D721Med (cell line): ENCODE data around the gene PPP1R16B.

Experiments
- DNase-seq: peaks from one replicate; pipeline ENCODE4 v3.0.0; 2011; ENCODE audit warnings: low spot score; ENCODE audit not compliant: insufficient read length
- FAIRE-seq: peaks from 2 replicates; lab custom pipeline; 2011; peaks lifted over from hg19 to GRCh38; lab: Jason Lieb, UNC
- TF ChIP-seq, protein P1 (sequence below): IDR thresholded peaks from 2 replicates; pipeline ENCODE4 v1.5.1; 2012; ENCODE audit warnings: mild to moderate bottlenecking, control low read depth; ENCODE audit not compliant: insufficient read depth; ENCODE audit errors: missing control alignments

PPP1R16B gene

DNA sequence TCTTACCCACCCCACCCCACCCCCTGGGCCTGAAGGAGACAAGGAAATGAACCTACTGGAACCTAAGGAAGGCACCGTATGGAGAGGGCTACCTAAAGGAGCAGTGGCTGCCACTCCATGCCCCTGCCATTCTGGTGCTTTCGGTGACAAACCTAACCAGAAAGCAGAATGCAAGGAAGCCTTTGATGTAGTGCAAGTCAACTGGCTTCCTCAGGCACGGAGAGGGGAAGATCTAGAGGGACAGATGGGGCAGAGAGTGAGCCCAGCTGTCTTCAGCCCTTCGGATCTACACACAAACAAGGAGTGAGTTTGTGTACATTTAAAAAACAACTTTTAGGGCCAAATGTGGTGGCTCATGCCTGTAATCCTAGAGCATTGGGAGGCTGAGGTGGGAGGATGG, 39.5 kb downstream of the PPP1R16B start:
- no peak for FAIRE-seq
- no peak for DNase-seq
- TF ChIP-seq, protein P1, sequence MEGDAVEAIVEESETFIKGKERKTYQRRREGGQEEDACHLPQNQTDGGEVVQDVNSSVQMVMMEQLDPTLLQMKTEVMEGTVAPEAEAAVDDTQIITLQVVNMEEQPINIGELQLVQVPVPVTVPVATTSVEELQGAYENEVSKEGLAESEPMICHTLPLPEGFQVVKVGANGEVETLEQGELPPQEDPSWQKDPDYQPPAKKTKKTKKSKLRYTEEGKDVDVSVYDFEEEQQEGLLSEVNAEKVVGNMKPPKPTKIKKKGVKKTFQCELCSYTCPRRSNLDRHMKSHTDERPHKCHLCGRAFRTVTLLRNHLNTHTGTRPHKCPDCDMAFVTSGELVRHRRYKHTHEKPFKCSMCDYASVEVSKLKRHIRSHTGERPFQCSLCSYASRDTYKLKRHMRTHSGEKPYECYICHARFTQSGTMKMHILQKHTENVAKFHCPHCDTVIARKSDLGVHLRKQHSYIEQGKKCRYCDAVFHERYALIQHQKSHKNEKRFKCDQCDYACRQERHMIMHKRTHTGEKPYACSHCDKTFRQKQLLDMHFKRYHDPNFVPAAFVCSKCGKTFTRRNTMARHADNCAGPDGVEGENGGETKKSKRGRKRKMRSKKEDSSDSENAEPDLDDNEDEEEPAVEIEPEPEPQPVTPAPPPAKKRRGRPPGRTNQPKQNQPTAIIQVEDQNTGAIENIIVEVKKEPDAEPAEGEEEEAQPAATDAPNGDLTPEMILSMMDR = no peak

DNA sequence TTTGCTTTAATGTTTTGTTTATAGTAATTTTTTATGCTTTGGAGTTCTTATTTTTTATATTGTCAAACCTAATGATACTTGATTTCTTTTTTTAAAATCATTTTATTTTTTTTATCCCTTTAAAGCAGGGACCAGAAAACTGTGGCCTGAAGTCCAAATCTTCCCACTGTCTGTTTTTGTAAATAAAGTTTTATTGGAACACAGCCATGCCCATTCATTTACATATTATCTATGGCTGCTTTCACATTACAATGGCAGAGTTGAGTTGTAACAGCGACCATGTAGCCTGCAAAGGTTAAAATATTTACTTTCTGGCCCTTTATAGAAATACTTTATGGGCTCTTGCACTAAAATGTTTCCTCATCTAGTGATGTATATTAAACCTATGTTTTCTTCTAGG, 42.3 kb downstream of the PPP1R16B start:
- FAIRE-seq (no peak), DNase-seq (no peak)

DNA sequence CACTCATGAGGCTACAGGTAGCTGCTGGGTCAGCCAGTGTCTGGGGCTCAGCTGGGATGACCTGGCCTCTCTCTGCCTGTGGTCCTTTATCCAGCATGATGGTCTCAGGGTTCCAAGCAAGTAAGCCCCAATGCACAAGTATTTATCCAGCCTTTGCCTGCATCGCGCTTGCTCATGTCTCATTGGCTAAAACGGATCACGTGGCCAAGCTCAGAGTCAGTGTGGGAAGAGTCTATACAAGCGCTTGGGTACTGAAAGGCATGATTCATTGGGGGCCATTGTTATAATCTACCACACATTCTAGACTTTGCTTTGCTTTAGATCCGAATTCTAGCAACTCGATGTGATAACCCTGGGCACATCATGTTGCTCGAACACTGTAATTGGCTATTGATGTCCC, 48.3 kb downstream of the PPP1R16B start:
- no peak for FAIRE-seq
- TF ChIP-seq, protein P1 = no peak

More for the DNA sequence above, 42.3 kb downstream of the PPP1R16B start:
- TF ChIP-seq, protein P1 = no peak

DNA sequence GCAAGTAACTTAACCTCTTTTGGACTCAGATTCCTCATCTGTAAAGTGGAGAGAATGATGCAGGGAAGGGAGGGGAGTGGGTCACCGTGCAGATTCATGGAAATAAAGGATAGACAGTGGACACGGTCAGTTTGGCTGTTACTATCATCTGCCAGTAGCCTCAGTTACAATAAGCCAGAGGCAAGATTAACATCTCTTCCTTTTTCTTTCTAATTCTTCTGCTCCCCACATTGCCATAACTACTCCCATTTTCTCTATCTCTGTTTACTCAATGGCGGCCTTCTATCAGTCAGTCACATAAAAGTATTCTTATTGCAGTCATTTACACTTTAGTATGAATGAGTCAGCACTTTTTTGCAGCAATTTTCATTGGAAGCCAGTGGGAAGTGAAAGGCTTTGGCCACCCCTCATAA, 49.2 kb downstream of the PPP1R16B start:
- DNase-seq (no peak), FAIRE-seq (no peak)
- TF ChIP-seq, protein P1 = no peak

More for the DNA sequence above, 48.3 kb downstream of the PPP1R16B start:
- DNase-seq = no peak

DNA sequence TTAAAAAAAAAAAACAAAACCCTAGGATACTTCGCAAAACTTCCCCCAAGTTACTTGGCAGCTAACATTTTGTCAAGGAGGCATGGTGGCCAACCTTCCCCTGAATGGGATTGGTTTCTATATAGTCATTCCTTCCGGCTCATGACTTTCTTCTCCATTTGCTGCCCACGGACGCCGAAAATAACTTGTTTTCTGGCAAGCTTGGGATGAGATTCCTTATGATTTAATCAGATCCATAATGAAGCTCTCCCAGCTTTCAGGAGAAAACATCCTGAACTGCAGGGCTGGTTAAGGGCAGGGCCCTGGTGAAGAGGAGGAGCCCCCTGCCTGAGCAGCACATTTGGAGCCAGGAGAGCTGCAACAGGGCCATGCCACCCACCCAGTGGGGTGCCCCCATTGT, 49.9 kb downstream of the PPP1R16B start:
- DNase-seq = no peak
- TF ChIP-seq, protein P1 = no peak
- FAIRE-seq = no peak

DNA sequence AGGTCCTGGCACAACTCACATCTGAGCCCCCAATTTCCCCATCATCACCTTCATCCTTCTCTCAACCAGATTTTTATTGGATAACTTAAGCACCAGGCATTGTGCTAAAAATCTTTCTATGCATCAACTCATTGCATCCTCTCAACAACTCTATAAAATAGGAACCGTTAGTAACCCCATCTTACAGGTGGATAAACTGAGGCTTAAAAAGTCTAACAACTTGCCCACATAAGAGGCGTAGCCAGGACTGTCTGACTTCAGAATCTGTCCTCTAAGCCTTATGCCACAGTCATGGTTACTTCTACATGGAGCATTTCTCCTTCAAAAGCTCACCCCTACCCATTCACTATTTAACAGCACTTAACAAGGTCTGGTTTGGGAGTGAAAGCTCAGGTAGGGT, 51.1 kb downstream of the PPP1R16B start:
- FAIRE-seq = no peak

DNA sequence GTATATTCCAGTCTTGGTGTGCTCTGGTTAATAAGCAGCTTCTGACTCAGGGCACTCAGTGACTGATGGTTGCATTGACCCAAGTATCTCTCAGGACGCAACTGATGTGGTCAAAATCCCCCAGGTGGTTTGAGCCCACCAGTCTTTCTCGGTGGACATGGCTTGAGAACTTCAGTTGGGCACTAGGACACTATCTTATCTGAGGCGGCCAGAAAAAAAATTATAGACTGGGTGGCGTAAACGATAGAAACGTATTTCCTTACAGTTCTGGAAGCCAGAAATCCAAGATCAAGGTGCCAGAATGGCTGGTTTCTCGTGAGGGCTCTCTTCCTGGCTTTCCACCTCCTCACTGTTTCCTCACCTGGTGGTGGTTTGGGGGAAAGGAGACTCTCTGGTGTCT, 52.2 kb downstream of the PPP1R16B start:
- TF ChIP-seq, protein P1 = no peak
- DNase-seq (no peak), FAIRE-seq (no peak)

More for the DNA sequence above, 51.1 kb downstream of the PPP1R16B start:
- no peak for DNase-seq
- TF ChIP-seq, protein P1 = no peak
